Measurements from ENCODE around the gene PTPRCAP. TPM values are rescaled to one million over a fixed set of nuclear protein-coding genes. Genes with fewer than 3 reads are reported as not detected.

PTPRCAP gene
- total RNA-seq, 1 experiment from 2014 or later = 0.27 TPM

DNA sequence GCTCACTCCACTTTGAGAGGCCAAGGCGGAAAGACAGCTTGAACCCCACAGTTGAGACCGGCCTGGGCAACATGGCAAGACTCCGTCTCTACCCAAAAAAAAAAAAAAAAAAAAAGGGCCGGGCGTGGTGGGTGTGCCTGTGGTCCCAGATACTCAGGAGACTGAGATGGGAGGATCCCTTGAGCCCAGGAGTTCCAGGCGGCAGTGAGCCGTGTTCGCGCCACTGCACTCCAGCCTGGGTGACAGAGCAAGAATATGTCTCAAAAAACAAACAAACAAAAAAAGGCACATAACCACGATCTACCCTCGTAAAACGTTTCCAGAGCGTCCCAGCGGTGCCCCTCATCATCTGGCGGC, 46.6 kb downstream of the PTPRCAP start:
- no peak for DNase-seq
- Histone ChIP-seq H3K27me3 (replicated peaks; ENCODE audit: control insufficient read depth, insufficient read depth, low read length) (no peaks in the 10 kb centered on the region), H3K4me3 (ENCODE audit: low read depth, low read length) (peak overlapping the region; percentile 80), H3K9me3 (no peaks in the 10 kb centered on the region), H3K4me1 (peaks cover 5% of the 10 kb centered on the region; the same call in 1 of the 2 replicates), H3K36me3 (ENCODE audit: control insufficient read depth, insufficient read depth, low read length) (peaks cover 4% of the 10 kb centered on the region; the same call in 1 of the 2 replicates)
- Mint-ChIP-seq H3K27me3 (ENCODE audit: insufficient read depth, unreplicated experiment) (no peaks in the 10 kb centered on the region), H3K4me1 (ENCODE audit: low read depth, unreplicated experiment) (peaks cover 18% of the 10 kb centered on the region), H3K9me3 (ENCODE audit: unreplicated experiment) (no peaks in the 10 kb centered on the region), H3K4me3 (ENCODE audit: unreplicated experiment) (peak overlapping the region; percentile 76), H3K27ac (ENCODE audit: unreplicated experiment) (peak overlapping the region; percentile 63), H3K36me3 (ENCODE audit: insufficient read depth, unreplicated experiment) (peaks cover 60% of the 10 kb centered on the region)
- no TSS peak for BruUV-seq (replicated peaks)
- intact Hi-C loops (cut with micrococcal nuclease; ENCODE audit: unreplicated experiment) = no loop called here
- TF ChIP-seq, protein P1, sequence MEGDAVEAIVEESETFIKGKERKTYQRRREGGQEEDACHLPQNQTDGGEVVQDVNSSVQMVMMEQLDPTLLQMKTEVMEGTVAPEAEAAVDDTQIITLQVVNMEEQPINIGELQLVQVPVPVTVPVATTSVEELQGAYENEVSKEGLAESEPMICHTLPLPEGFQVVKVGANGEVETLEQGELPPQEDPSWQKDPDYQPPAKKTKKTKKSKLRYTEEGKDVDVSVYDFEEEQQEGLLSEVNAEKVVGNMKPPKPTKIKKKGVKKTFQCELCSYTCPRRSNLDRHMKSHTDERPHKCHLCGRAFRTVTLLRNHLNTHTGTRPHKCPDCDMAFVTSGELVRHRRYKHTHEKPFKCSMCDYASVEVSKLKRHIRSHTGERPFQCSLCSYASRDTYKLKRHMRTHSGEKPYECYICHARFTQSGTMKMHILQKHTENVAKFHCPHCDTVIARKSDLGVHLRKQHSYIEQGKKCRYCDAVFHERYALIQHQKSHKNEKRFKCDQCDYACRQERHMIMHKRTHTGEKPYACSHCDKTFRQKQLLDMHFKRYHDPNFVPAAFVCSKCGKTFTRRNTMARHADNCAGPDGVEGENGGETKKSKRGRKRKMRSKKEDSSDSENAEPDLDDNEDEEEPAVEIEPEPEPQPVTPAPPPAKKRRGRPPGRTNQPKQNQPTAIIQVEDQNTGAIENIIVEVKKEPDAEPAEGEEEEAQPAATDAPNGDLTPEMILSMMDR (IDR thresholded peaks at IDR 0.05; ENCODE audit: insufficient read depth in 1 of 2, low read depth in 1 of 2, low read length in 1 of 2, severe bottlenecking in 1 of 2, unreplicated experiment in 1 of 2) = no peak
- CTCF ChIA-PET = interaction anchor here (0.6 to 2.4 kb wide), 7 partner anchors 9 to 177 kb away, joined by 3 to 25 read pairs (median 9); partner anchors contain the start of genes CLCF1 and POLD4
- POLR2A ChIA-PET = interaction anchor here (1.2 to 1.9 kb wide), 2 partner anchors 10 to 88 kb away, joined by 5 to 63 read pairs; partner anchors contain the start of genes PPP1CA and SSH3

DNA sequence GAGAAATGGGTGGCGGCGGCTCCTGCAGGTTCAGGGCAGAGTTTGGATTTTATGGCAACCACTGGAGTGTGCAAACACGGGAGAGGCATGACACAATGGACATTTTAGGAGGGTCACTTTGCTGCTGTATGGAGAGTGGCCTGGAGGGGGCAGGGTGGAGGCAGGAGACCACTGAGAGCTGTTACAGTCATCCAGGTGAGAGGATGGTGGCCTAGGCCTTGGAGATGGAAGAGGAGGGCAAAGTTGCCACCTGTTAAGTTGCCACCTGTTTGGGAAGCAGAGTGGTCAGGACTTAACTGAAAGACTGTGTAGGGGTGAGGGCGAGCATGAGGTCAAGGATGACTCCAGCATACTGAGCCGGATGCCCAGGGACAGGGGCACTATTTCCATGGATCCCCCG, 48.0 kb downstream of the PTPRCAP start:
- peak; percentile 83 to 88 for DNase-seq
- H3K4me3 ChIP-seq (ENCODE audit: low read depth, low read length) = no peak overlapping the region
- intact Hi-C loops (cut with micrococcal nuclease; ENCODE audit: unreplicated experiment) = loop anchor here (1.0 to 5.0 kb wide), 2 partner anchors 80 to 118 kb away; partner anchors contain the start of genes CDK2AP2, PITPNM1 and TMEM134
- Mint-ChIP-seq H3K27ac (ENCODE audit: unreplicated experiment) (peak overlapping the region; percentile 21), H3K9me3 (ENCODE audit: unreplicated experiment) (no peaks in the 10 kb centered on the region), H3K36me3 (ENCODE audit: insufficient read depth, unreplicated experiment) (peaks cover 45% of the 10 kb centered on the region), H3K4me3 (ENCODE audit: unreplicated experiment) (peak overlapping the region; percentile 66), H3K27me3 (ENCODE audit: insufficient read depth, unreplicated experiment) (peaks cover 7% of the 10 kb centered on the region), H3K4me1 (ENCODE audit: low read depth, unreplicated experiment) (peaks cover 18% of the 10 kb centered on the region)
- BruUV-seq (replicated peaks) = no TSS peak
- H3K9me3 ChIP-seq = no peaks in the 10 kb centered on the region
- CTCF ChIA-PET = interaction anchor here (0.5 to 21.4 kb wide), 12 partner anchors 8 to 150 kb away, joined by 3 to 775 read pairs (median 4); partner anchors contain the start of genes CLCF1, POLD4, PPP1CA and SSH3
- peaks cover 2% of the 10 kb centered on the region; the same call in 1 of the 2 replicates for H3K36me3 ChIP-seq (ENCODE audit: control insufficient read depth, insufficient read depth, low read length)
- peaks cover 5% of the 10 kb centered on the region; the same call in 1 of the 2 replicates for H3K4me1 ChIP-seq
- TF ChIP-seq, protein P1 (IDR thresholded peaks at IDR 0.05; ENCODE audit: insufficient read depth in 1 of 2, low read depth in 1 of 2, low read length in 1 of 2, severe bottlenecking in 1 of 2, unreplicated experiment in 1 of 2) = peak; percentile 83 to 85
- POLR2A ChIA-PET = interaction anchor here (1.3 kb wide), 2 partner anchors 12 to 36 kb away, joined by 3 to 4 read pairs; partner anchors contain the start of genes POLD4 and PPP1CA
- H3K27me3 ChIP-seq (replicated peaks; ENCODE audit: control insufficient read depth, insufficient read depth, low read length) = 0 out of 2 replicates have a peak, but pooled peaks cover 3% of the 10 kb centered on the region

DNA sequence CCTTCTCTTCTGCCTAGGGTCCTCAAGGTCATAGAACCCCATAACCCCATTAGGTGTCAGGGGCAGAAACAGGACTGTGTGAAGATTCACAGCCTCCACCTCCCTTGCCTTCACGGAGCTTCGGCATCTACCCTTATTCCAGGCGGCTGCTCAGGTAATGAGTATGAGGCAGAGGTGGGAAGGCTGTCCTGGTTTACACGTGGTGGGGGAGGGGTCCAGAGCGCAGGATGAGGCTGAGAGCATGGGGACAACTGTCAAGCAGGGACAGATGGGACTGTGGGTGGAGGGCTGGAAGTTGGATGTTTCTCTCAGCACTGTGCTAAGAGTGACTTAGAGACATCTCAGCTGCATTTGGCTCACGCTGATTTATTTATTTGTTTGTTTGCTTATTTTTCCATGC, 50.0 kb downstream of the PTPRCAP start:
- DNase-seq = no peak
- no peaks in the 10 kb centered on the region for H3K9me3 ChIP-seq
- Mint-ChIP-seq H3K27ac (ENCODE audit: unreplicated experiment) (no peak overlapping the region), H3K4me3 (ENCODE audit: unreplicated experiment) (no peak overlapping the region), H3K9me3 (ENCODE audit: unreplicated experiment) (no peaks in the 10 kb centered on the region), H3K4me1 (ENCODE audit: low read depth, unreplicated experiment) (peaks cover 20% of the 10 kb centered on the region), H3K36me3 (ENCODE audit: insufficient read depth, unreplicated experiment) (peaks cover 28% of the 10 kb centered on the region), H3K27me3 (ENCODE audit: insufficient read depth, unreplicated experiment) (peaks cover 7% of the 10 kb centered on the region)
- intact Hi-C loops (cut with micrococcal nuclease; ENCODE audit: unreplicated experiment) = loop anchor here (5.0 kb wide), 1 partner anchor 120 kb away; the partner anchor contains the start of genes CDK2AP2 and PITPNM1
- ChIA-PET CTCF (interaction anchor here (0.5 to 21.4 kb wide), 6 partner anchors 14 to 263 kb away, joined by 4 to 775 read pairs (median 6); partner anchors contain the start of genes ACY3, POLD4 and PPP1CA), POLR2A (no interaction called here)
- BruUV-seq (replicated peaks) = no TSS peak
- TF ChIP-seq, protein P1 (IDR thresholded peaks at IDR 0.05; ENCODE audit: insufficient read depth in 1 of 2, low read depth in 1 of 2, low read length in 1 of 2, severe bottlenecking in 1 of 2, unreplicated experiment in 1 of 2) = no peak
- H3K36me3 ChIP-seq (ENCODE audit: control insufficient read depth, insufficient read depth, low read length) = no peaks in the 10 kb centered on the region
- 0 out of 2 replicates have a peak, but pooled peaks cover 3% of the 10 kb centered on the region for H3K27me3 ChIP-seq (replicated peaks; ENCODE audit: control insufficient read depth, insufficient read depth, low read length)
- peaks cover under 1% of the 10 kb centered on the region; the same call in 1 of the 2 replicates for H3K4me1 ChIP-seq
- no peak overlapping the region for H3K4me3 ChIP-seq (ENCODE audit: low read depth, low read length)
